Smooth muscle cell (in vitro differentiated cells): ENCODE results near the gene MAN1A2. TPM values are rescaled to one million over a fixed set of nuclear protein-coding genes. Genes with fewer than 3 reads are reported as not detected.

Experiments
- DNase-seq: peaks from one replicate; lab custom pipeline; 2025; ENCODE audit not compliant: unreplicated experiment; lab: John Stamatoyannopoulos, UW
- H2AFZ ChIP-seq: fragments of 200-600 bp; sonication (generic); 2 replicates; pipeline ENCODE4 v1.6.0; 2016; ENCODE audit warnings: antibody characterized with exemption, low read depth, mild to moderate bottlenecking
- H3F3A ChIP-seq: fragments of 200-600 bp; sonication (generic); 2 replicates; pipeline ENCODE4 v1.6.0; 2017; ENCODE audit warnings: antibody characterized with exemption, low read depth
- H3K27ac ChIP-seq: fragments of 200-600 bp; sonication (generic); 2 replicates; pipeline ENCODE4 v1.5.1; 2016; ENCODE audit warnings: low read depth, mild to moderate bottlenecking
- H3K27me3 ChIP-seq: fragments of 200-600 bp; sonication (generic); 2 replicates; pipeline ENCODE4 v1.6.1; 2016; ENCODE audit warnings: low read depth, mild to moderate bottlenecking
- H3K36me3 ChIP-seq: fragments of 200-600 bp; sonication (generic); 2 replicates; pipeline ENCODE4 v1.5.1; 2016; ENCODE audit warnings: low read depth
- H3K4me1 ChIP-seq: fragments of 200-600 bp; sonication (generic); 2 replicates; pipeline ENCODE4 v1.5.1; 2016; ENCODE audit warnings: low read depth
- H3K4me2 ChIP-seq: fragments of 200-600 bp; sonication (generic); 2 replicates; pipeline ENCODE4 v1.6.0; 2016; ENCODE audit warnings: mild to moderate bottlenecking
- H3K4me3 ChIP-seq: fragments of 200-600 bp; sonication (generic); 2 replicates; pipeline ENCODE4 v1.5.1; 2016; ENCODE audit warnings: mild to moderate bottlenecking
- H3K79me2 ChIP-seq: fragments of 200-600 bp; sonication (generic); 2 replicates; pipeline ENCODE4 v1.6.0; 2016; ENCODE audit warnings: low read depth, mild to moderate bottlenecking
- H3K9ac ChIP-seq: fragments of 200-600 bp; sonication (generic); 2 replicates; pipeline ENCODE4 v1.6.0; 2016; ENCODE audit warnings: low read depth
- H3K9me3 ChIP-seq: fragments of 200-600 bp; sonication (generic); replicated peaks from 2 replicates; pipeline ENCODE4 v1.5.1; 2016; ENCODE audit warnings: low read depth
- H4K20me1 ChIP-seq: fragments of 200-600 bp; sonication (generic); 2 replicates; pipeline ENCODE4 v1.6.0; 2016; ENCODE audit warnings: low read depth
- WGBS: methylation state at CpG from one replicate; pipeline ENCODE4 v1.1.7; 2016; ENCODE audit warnings: low lambda C conversion rate; 5-methylcytosine and 5-hydroxymethylcytosine counted together
- polyA plus RNA-seq: library from polyadenylated mRNA; unstranded; fragments of >200 nt; fragmentation: Nextera tagmentation; extraction: Ambion mirVana; gene quantifications from 2 replicates; pipeline ENCODE4 v1.2.1, GENCODE V29; 2016
- total RNA-seq: library from RNA; depleted of rRNA; stranded (reverse); fragments of >200 nt; gene quantifications from 2 replicates; pipeline ENCODE4 v1.2.3, GENCODE V29; 2014
- TF ChIP-seq, protein P1 (sequence below): fragments of 200-600 bp; sonication (generic); IDR thresholded peaks from 2 replicates; pipeline ENCODE4 v1.5.1; 2017; ENCODE audit warnings: borderline replicate concordance, mild to moderate bottlenecking, antibody characterized with exemption; ENCODE audit not compliant: insufficient read depth, poor library complexity, severe bottlenecking

The MAN1A2 gene
- total and polyA plus RNA-seq, 2 experiments from 2014 or later, result 18.2 to 48.8 TPM

- Histone ChIP-seq H3K4me2 (no peak overlapping the region), H3K4me3 (no peak overlapping the region), H3K27me3 (no peaks in the 10 kb centered on the region), H3F3A (no peaks in the 10 kb centered on the region), H3K9ac (no peak overlapping the region), H3K79me2 (peaks cover 99% of the 10 kb centered on the region), H3K36me3 (no peaks in the 10 kb centered on the region), H3K4me1 (peaks cover 12% of the 10 kb centered on the region), H3K9me3 (no peaks in the 10 kb centered on the region), H3K27ac (no peak overlapping the region), H2AFZ (no peak overlapping the region), H4K20me1 (peaks cover 86% of the 10 kb centered on the region)
- TF ChIP-seq, protein P1, sequence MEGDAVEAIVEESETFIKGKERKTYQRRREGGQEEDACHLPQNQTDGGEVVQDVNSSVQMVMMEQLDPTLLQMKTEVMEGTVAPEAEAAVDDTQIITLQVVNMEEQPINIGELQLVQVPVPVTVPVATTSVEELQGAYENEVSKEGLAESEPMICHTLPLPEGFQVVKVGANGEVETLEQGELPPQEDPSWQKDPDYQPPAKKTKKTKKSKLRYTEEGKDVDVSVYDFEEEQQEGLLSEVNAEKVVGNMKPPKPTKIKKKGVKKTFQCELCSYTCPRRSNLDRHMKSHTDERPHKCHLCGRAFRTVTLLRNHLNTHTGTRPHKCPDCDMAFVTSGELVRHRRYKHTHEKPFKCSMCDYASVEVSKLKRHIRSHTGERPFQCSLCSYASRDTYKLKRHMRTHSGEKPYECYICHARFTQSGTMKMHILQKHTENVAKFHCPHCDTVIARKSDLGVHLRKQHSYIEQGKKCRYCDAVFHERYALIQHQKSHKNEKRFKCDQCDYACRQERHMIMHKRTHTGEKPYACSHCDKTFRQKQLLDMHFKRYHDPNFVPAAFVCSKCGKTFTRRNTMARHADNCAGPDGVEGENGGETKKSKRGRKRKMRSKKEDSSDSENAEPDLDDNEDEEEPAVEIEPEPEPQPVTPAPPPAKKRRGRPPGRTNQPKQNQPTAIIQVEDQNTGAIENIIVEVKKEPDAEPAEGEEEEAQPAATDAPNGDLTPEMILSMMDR, result no peak
- no peak for DNase-seq
- WGBS, result 89% methylated on average over 1 of the region's 1 CpG
Measured at GRCh38 chr1:117375327-117375726, 8.1 kb downstream of the MAN1A2 start.

DNA sequence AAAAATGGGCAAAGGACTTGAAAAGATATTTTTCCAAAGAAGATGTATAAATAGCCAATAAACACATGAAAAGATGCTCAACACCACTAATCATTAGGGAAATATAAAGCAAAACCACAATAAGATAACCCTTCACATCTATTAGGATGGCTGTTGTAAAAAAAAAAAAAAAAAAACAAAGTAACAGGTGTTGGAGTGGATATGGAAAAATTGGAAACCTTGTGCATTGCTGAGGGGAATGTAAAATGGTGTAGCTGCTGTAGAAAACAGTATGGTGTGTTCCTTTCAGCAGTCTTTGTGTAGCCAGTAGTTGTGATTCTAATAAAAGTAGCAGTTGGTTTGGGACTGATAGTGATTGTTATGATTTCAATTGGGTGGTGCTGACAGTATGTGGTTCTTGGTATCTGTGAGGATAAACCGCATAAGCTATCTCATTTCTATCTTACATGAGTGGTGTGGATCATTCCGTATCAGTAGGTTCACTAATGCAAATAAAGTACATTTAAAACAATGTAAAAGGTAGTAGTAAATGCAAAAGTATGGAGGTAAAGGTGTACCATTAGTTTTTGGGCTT is 19.9 kb downstream of the MAN1A2 start:
- Histone ChIP-seq H3K27me3 (no peaks in the 10 kb centered on the region), H3K4me1 (no peaks in the 10 kb centered on the region), H3K9me3 (peaks cover 9% of the 10 kb centered on the region), H2AFZ (no peak overlapping the region), H4K20me1 (peaks cover 74% of the 10 kb centered on the region), H3K4me2 (no peak overlapping the region), H3F3A (no peaks in the 10 kb centered on the region), H3K9ac (no peak overlapping the region), H3K27ac (no peak overlapping the region), H3K36me3 (peaks cover 7% of the 10 kb centered on the region), H3K79me2 (peaks cover 86% of the 10 kb centered on the region), H3K4me3 (no peak overlapping the region)
- WGBS, result 83% methylated on average over 2 of the region's 2 CpGs
- TF ChIP-seq, protein P1, result no peak
- no peak for DNase-seq

GRCh38 chr1:117388328-117388727 is 21.1 kb downstream of the MAN1A2 start:
- 96% methylated on average over 3 of the region's 3 CpGs for WGBS

DNA sequence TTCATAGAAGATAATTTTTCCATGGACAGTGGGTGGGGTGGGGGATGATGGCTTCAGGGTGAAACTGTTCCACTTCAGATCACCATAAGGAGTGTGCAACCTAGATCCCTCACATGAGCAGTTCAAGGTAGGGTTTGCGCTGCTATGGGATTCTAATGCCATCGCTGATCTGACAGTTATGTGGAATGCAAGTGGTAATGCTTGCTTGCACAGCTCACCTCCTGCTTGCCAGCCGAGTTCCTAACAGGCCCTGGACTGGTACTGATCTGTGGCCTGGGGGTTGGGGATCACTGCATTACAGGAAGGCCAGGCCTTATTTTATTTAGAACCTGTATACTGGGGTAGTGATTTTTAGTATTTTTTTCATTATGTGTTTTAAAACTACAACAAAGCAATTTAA is 22.0 kb downstream of the MAN1A2 start:
- Histone ChIP-seq H2AFZ (no peak overlapping the region), H3K9ac (no peak overlapping the region), H3K9me3 (peaks cover 4% of the 10 kb centered on the region), H3K4me2 (no peak overlapping the region), H3K4me3 (no peak overlapping the region), H4K20me1 (peaks cover 92% of the 10 kb centered on the region), H3K27ac (no peak overlapping the region), H3K27me3 (no peaks in the 10 kb centered on the region), H3K79me2 (peaks cover 82% of the 10 kb centered on the region), H3K36me3 (peaks cover 2% of the 10 kb centered on the region), H3K4me1 (peaks cover 11% of the 10 kb centered on the region), H3F3A (no peaks in the 10 kb centered on the region)
- no peak for DNase-seq
- TF ChIP-seq, protein P1, result no peak
- 86% methylated on average over 3 of the region's 3 CpGs for WGBS

More at GRCh38 chr1:117388328-117388727, 21.1 kb downstream of the MAN1A2 start:
- Histone ChIP-seq H3K4me2 (no peak overlapping the region), H3K4me1 (peaks cover 11% of the 10 kb centered on the region), H3K9ac (no peak overlapping the region), H3K36me3 (peaks cover 7% of the 10 kb centered on the region), H3K9me3 (peaks cover 9% of the 10 kb centered on the region), H3K4me3 (no peak overlapping the region), H3K27ac (no peak overlapping the region), H3K27me3 (no peaks in the 10 kb centered on the region), H2AFZ (no peak overlapping the region), H4K20me1 (peaks cover 86% of the 10 kb centered on the region), H3K79me2 (peaks cover 90% of the 10 kb centered on the region), H3F3A (no peaks in the 10 kb centered on the region)
- TF ChIP-seq, protein P1, result no peak
- no peak for DNase-seq
